Endothelial cell of umbilical vein (primary cell): ENCODE results near the gene GAA. TPM values are rescaled to one million over a fixed set of nuclear protein-coding genes. Genes with fewer than 3 reads are reported as not detected.

Experiments used
- BruUV-seq: library from RNA; stranded (reverse); fragments of 400-500 nt; replicated peaks from 2 replicates; lab custom pipeline; 2021; lab: Mats Ljungman, UMichigan
- CTCF ChIA-PET: fragments of 300-600, 350-600 bp; sonication (Branson Sonifier 250); formaldehyde crosslinking; loops from one replicate; lab custom pipeline; 2021; ENCODE audit warnings: antibody characterized with exemption, inconsistent platforms; lab: Charles Lee
- POLR2A ChIA-PET: fragments of 300-600, 350-600 bp; sonication (Branson Sonifier 250); formaldehyde crosslinking; loops from one replicate; lab custom pipeline; 2021; ENCODE audit warnings: antibody characterized with exemption, inconsistent platforms; lab: Charles Lee
- DNase-seq: peaks from one replicate; pipeline ENCODE4 v3.0.0-alpha.2; 2011; ENCODE audit warnings: low read depth, low spot score
- FAIRE-seq: peaks from 2 replicates; lab custom pipeline; 2011; peaks lifted over from hg19 to GRCh38; lab: Jason Lieb, UNC
- H2AFZ ChIP-seq: 2 replicates; pipeline ENCODE4 v1.6.0; 2012; ENCODE audit warnings: low read depth, low read length, control low read depth, inconsistent platforms
- H3K27ac ChIP-seq: 2 replicates; pipeline ENCODE4 v1.5.1; 2011; ENCODE audit warnings: low read depth, mild to moderate bottlenecking, control low read depth, low read length, moderate library complexity; ENCODE audit not compliant: insufficient read depth
- H3K27me3 ChIP-seq, 2 experiments: 2 replicates each; pipeline versions ENCODE4 v1.6.0 to v1.6.1; 2011; ENCODE audit warnings: low read length in 2 of 2, mixed read lengths in 1 of 2; ENCODE audit not compliant: control insufficient read depth in 2 of 2, insufficient read depth in 2 of 2
- H3K36me3 ChIP-seq, 2 experiments: 2 replicates in 1 of 2; 3 replicates in 1 of 2; pipeline ENCODE4 v1.5.1; 2011; ENCODE audit warnings: low read length in 2 of 2, mild to moderate bottlenecking in 1 of 2, moderate library complexity in 1 of 2; ENCODE audit not compliant: control insufficient read depth in 2 of 2, insufficient read depth in 2 of 2; ENCODE audit errors: extremely low read depth in 1 of 2
- H3K4me1 ChIP-seq: 3 replicates; pipeline ENCODE4 v1.5.1; 2011; ENCODE audit warnings: mild to moderate bottlenecking, low read length; ENCODE audit not compliant: control insufficient read depth, insufficient read depth; ENCODE audit errors: extremely low read depth
- H3K4me2 ChIP-seq: 2 replicates; pipeline ENCODE4 v1.6.1; 2011; ENCODE audit warnings: low read length, control low read depth, mixed read lengths; ENCODE audit not compliant: insufficient read depth
- H3K4me3 ChIP-seq, 3 experiments: fragments of 200-600 bp in 1 of 3; sonication (generic), shearing (Covaris generic) in 1 of 3; replicated peaks in 1 of 3; 2 replicates each; pipeline ENCODE4 v1.5.1; 2011 to 2016; ENCODE audit warnings: control low read depth in 3 of 3, low read length in 3 of 3, mild to moderate bottlenecking in 2 of 3, inconsistent platforms in 1 of 3, low read depth in 1 of 3, moderate library complexity in 1 of 3; ENCODE audit not compliant: insufficient read depth in 1 of 3
- H3K79me2 ChIP-seq: 2 replicates; pipeline ENCODE4 v1.6.0; 2012; ENCODE audit warnings: low read length, inconsistent platforms; ENCODE audit not compliant: control insufficient read depth, insufficient read depth
- H3K9ac ChIP-seq: replicated peaks from 2 replicates; pipeline ENCODE3; 2011; ENCODE audit warnings: low read length, control low read depth; ENCODE audit not compliant: insufficient read depth; ENCODE audit errors: extremely low read depth
- H3K9me1 ChIP-seq: replicated peaks from 3 replicates; pipeline ENCODE4 v1.6.0; 2011; ENCODE audit warnings: mild to moderate bottlenecking, low read length; ENCODE audit not compliant: control insufficient read depth, insufficient read depth; ENCODE audit errors: extremely low read depth
- H3K9me3 ChIP-seq: replicated peaks from 2 replicates; pipeline ENCODE4 v1.5.1; 2012; ENCODE audit warnings: low read length, inconsistent platforms; ENCODE audit not compliant: control insufficient read depth, insufficient read depth
- H4K20me1 ChIP-seq: replicated peaks from 2 replicates; pipeline ENCODE3; 2011; ENCODE audit warnings: mild to moderate bottlenecking, low read length; ENCODE audit not compliant: control insufficient read depth, insufficient read depth; ENCODE audit errors: extremely low read depth
- CTCF ChIP-seq, 2 donors: IDR thresholded peaks; 1 replicate in 1 of 2; 2 replicates in 1 of 2; pipeline ENCODE4 v1.5.1; 2011; ENCODE audit warnings: low read length in 2 of 2, mild to moderate bottlenecking in 2 of 2, moderate library complexity in 2 of 2, control low read depth in 1 of 2, inconsistent platforms in 1 of 2, low read depth in 1 of 2; ENCODE audit not compliant: insufficient read depth in 1 of 2; ENCODE audit errors: extremely low read depth in 1 of 2
- EZH2 ChIP-seq: IDR thresholded peaks from 2 replicates; pipeline ENCODE4 v1.6.1; 2012; ENCODE audit warnings: borderline replicate concordance, low read depth, mild to moderate bottlenecking, moderate library complexity, low read length, inconsistent platforms; ENCODE audit not compliant: severe bottlenecking
- FOS ChIP-seq: IDR thresholded peaks from 2 replicates; pipeline ENCODE4 v1.6.1; 2011; ENCODE audit warnings: mild to moderate bottlenecking, low read length, moderate library complexity, borderline replicate concordance; ENCODE audit not compliant: insufficient read depth
- GATA2 ChIP-seq: IDR thresholded peaks from 2 replicates; pipeline ENCODE4 v1.7.0; 2011; ENCODE audit warnings: low read depth, mild to moderate bottlenecking, moderate library complexity, mixed read lengths, low read length; ENCODE audit not compliant: insufficient read length, insufficient read depth
- JUN ChIP-seq: IDR thresholded peaks from 2 replicates; pipeline ENCODE4 v1.6.1; 2011; ENCODE audit warnings: borderline replicate concordance, low read depth; ENCODE audit not compliant: insufficient read length, insufficient read depth
- MYC ChIP-seq: IDR thresholded peaks from one replicate; pipeline ENCODE4 v1.6.1; 2011; ENCODE audit warnings: mild to moderate bottlenecking, low read depth, low read length
- POLR2A ChIP-seq: IDR thresholded peaks from 2 replicates; pipeline ENCODE4 v1.6.1; 2012; ENCODE audit warnings: low read depth, mild to moderate bottlenecking, control low read depth, low read length
- POLR2AphosphoS5 ChIP-seq: IDR thresholded peaks from 2 replicates; pipeline ENCODE4 v1.6.1; 2012; ENCODE audit warnings: low read depth, mild to moderate bottlenecking, control low read depth, low read length, moderate library complexity; ENCODE audit not compliant: insufficient read depth
- dilution Hi-C: fragments of 300-500 bp; cut with MboI; formaldehyde crosslinking; loops from one replicate; pipeline ENCODE4 v1.15.0; 2019; ENCODE audit warnings: low sequenced_read_pairs; ENCODE audit not compliant: extremely low pct_ligation_motif_present
- intact Hi-C: fragments of 100-400 bp; cut with micrococcal nuclease; formaldehyde crosslinking; loops from one replicate; pipeline ENCODE4 v1.10.0; 2022
- polyA plus RNA-seq, 4 experiments: library from polyadenylated mRNA; depleted of rRNA in 3 of 4; stranded (reverse) in 3 of 4; unstranded in 1 of 4; fragments of >200 nt; gene quantifications; 2 replicates each; pipeline versions ENCODE4 v1.2.1 to v1.2.3, GENCODE V29; 2011 to 2012; ENCODE audit warnings: missing spikeins in 1 of 4
- total RNA-seq: library from RNA; stranded (reverse); gene quantifications from 2 replicates; pipeline ENCODE4 v1.2.3, GENCODE V29; 2021
- TF ChIP-seq, protein P1 (sequence below): IDR thresholded peaks from 2 replicates; pipeline ENCODE4 v1.6.1; 2011; ENCODE audit not compliant: insufficient read depth, insufficient read length

Gene GAA
- total and polyA plus RNA-seq, 2 donors (not counting 3 experiments of a cell fraction or from before 2014, with no cell fraction given): 26.3 to 49.7 TPM

DNA sequence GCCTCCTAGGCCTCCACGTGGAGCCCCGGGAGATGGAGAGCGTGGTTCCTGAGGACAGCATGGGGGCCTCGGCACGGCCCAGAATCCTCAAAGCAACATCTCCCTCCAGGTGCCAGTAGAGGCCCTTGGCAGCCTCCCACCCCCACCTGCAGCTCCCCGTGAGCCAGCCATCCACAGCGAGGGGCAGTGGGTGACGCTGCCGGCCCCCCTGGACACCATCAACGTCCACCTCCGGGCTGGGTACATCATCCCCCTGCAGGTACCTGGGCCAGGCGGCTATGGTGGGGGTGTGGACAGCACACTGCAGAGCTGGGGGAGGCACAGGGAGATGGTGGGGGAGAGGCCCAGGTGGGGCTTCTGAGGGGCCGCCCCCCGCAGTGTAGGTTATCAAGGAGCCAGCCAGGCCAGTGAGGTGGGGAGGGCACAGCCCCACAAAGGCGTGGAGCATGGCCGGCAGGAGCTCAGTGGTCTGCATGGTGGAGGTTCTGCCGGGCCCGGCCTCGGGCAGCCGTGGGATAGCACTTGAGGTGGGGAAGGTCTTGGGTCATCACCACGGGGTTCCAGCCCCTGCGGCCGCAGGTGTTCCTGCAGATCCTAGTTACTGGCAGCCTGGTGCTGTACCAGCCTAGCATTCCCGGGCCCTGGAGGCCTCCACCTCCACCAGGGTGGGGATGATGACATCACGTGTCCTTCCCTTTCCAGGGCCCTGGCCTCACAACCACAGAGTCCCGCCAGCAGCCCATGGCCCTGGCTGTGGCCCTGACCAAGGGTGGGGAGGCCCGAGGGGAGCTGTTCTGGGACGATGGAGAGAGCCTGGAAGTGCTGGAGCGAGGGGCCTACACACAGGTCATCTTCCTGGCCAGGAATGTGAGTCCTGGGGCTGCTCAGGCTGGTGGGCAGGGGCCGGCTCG lies 16.4 kb downstream of the GAA start:
- H4K20me1 ChIP-seq: no peaks in the 10 kb centered on the region
- TF ChIP-seq, protein P1, sequence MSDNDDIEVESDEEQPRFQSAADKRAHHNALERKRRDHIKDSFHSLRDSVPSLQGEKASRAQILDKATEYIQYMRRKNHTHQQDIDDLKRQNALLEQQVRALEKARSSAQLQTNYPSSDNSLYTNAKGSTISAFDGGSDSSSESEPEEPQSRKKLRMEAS: no peak
- TF ChIP-seq MYC: no peak
- no peak for TF ChIP-seq FOS
- no peak for TF ChIP-seq CTCF (IDR thresholded peaks at IDR 0.05; ENCODE audit: extremely low read depth in 1 of 2, insufficient read depth in 1 of 2, low read depth in 1 of 2, low read length in 2 of 2)
- TF ChIP-seq POLR2AphosphoS5: no peak
- TF ChIP-seq EZH2: no peak
- TF ChIP-seq POLR2A: no peak
- no peak for TF ChIP-seq GATA2
- no peak for TF ChIP-seq JUN
- H3K36me3 ChIP-seq: no peaks in the 10 kb centered on the region
- no peak overlapping the region for H3K27ac ChIP-seq
- ChIA-PET CTCF (interaction anchor here (0.6 to 2.8 kb wide), 2 partner anchors 10 to 16 kb away, joined by 3 to 8 read pairs; partner anchors contain the start of gene GAA), POLR2A (no interaction called here)
- no peaks in the 10 kb centered on the region for H3K27me3 ChIP-seq
- BruUV-seq: no TSS peak
- no peak for DNase-seq
- H3K9ac ChIP-seq: no peak overlapping the region
- FAIRE-seq: no peak
- no peaks in the 10 kb centered on the region for H3K9me1 ChIP-seq
- H3K4me3 ChIP-seq: no peak overlapping the region
- no peaks in the 10 kb centered on the region for H3K9me3 ChIP-seq
- H3K79me2 ChIP-seq: no peaks in the 10 kb centered on the region
- no peaks in the 10 kb centered on the region for H3K4me1 ChIP-seq
- no peak overlapping the region for H3K4me2 ChIP-seq
- dilution Hi-C loops: no loop called here
- intact Hi-C loops: no loop called here
- no peak overlapping the region for H2AFZ ChIP-seq
